ENCODE data around the gene DENND6B.

GRCh38 chr22:50281384-50281760 is 45.4 kb downstream of the DENND6B start:
- TF ChIP-seq EZH2 (optimal IDR thresholded peaks at IDR 0.05; ENCODE audit: low read depth, low read length) (no peak), CTCF (IDR thresholded peaks at IDR 0.05; ENCODE audit: low read length) (no peak)

Measured in MM.1S (cell line).